ENCODE results near the gene ADGRD1.

The ADGRD1 gene

GRCh38 chr12:131093971-131094830 is 140.5 kb downstream of the ADGRD1 start:
- DNase-seq = no peak

GRCh38 chr12:131094831-131095805 is 141.4 kb downstream of the ADGRD1 start:
- DNase-seq = no peak

- DNase-seq = no peak
These were observed 142.3 kb downstream of the ADGRD1 start for GRCh38 chr12:131095826-131096680.

GRCh38 chr12:131096681-131097181 is 143.0 kb downstream of the ADGRD1 start:
- DNase-seq = no peak

GRCh38 chr12:131097202-131098177 is 143.8 kb downstream of the ADGRD1 start:
- DNase-seq = no peak

- no peak for DNase-seq
These were observed 144.7 kb downstream of the ADGRD1 start for GRCh38 chr12:131098178-131098981.

GRCh38 chr12:131100031-131100674 is 146.4 kb downstream of the ADGRD1 start:
- DNase-seq = no peak

- no peak for DNase-seq
These were observed 147.3 kb downstream of the ADGRD1 start for GRCh38 chr12:131101006-131101405.

GRCh38 chr12:131101703-131102492 is 148.2 kb downstream of the ADGRD1 start:
- no peak for DNase-seq

GRCh38 chr12:131102493-131102931 is 148.8 kb downstream of the ADGRD1 start:
- DNase-seq = no peak

- DNase-seq = no peak
These were observed 149.4 kb downstream of the ADGRD1 start for GRCh38 chr12:131102991-131103668.

GRCh38 chr12:131103669-131104462 is 150.2 kb downstream of the ADGRD1 start:
- no peak for DNase-seq

- peak; percentile 53 for DNase-seq
These were observed 151.0 kb downstream of the ADGRD1 start for GRCh38 chr12:131104463-131105350.

GRCh38 chr12:131105351-131105735 is 151.6 kb downstream of the ADGRD1 start:
- no peak for DNase-seq

- DNase-seq = no peak
These were observed 152.1 kb downstream of the ADGRD1 start for GRCh38 chr12:131105736-131106348.
